ENCODE results near the gene ABCA1.
"Not testable (repeated sequence)": the region's sequence is repeated elsewhere in the genome, so short reads cannot be mapped to it uniquely, and the experiment has no call there.

Gene ABCA1

GRCh38 chr9:104855807-104856206, 72.1 kb downstream of the ABCA1 start:
- no peak for DNase-seq (ENCODE audit: low read depth)
- no peak overlapping the region for H3K4me3 ChIP-seq (ENCODE audit: low read length)
- TF ChIP-seq CTCF (IDR thresholded peaks at IDR 0.05; ENCODE audit: insufficient read depth, low read depth, low read length, missing control alignments) = no peak

GRCh38 chr9:104855258-104855657, 72.7 kb downstream of the ABCA1 start:
- not testable (repeated sequence) for H3K4me3 ChIP-seq (ENCODE audit: low read length)
- peak; percentile 51 for DNase-seq (ENCODE audit: low read depth)

- DNase-seq (ENCODE audit: low read depth) = peak; percentile 93
- no peak for TF ChIP-seq CTCF (IDR thresholded peaks at IDR 0.05; ENCODE audit: insufficient read depth, low read depth, low read length, missing control alignments)
- no peak overlapping the region for H3K4me3 ChIP-seq (ENCODE audit: low read length)
These were observed 73.3 kb downstream of the ABCA1 start for GRCh38 chr9:104854613-104855012.

- TF ChIP-seq CTCF (IDR thresholded peaks at IDR 0.05; ENCODE audit: insufficient read depth, low read depth, low read length, missing control alignments) = no peak
- no peak for DNase-seq (ENCODE audit: low read depth)
- H3K4me3 ChIP-seq (ENCODE audit: low read length) = no peak overlapping the region
These were observed 74.3 kb downstream of the ABCA1 start for GRCh38 chr9:104853683-104854082.

GRCh38 chr9:104853159-104853558, 74.8 kb downstream of the ABCA1 start:
- H3K4me3 ChIP-seq (ENCODE audit: low read length) = no peak overlapping the region
- DNase-seq (ENCODE audit: low read depth) = no peak
- TF ChIP-seq CTCF (IDR thresholded peaks at IDR 0.05; ENCODE audit: insufficient read depth, low read depth, low read length, missing control alignments) = no peak

GRCh38 chr9:104851546-104851920, 76.4 kb downstream of the ABCA1 start:
- TF ChIP-seq CTCF (IDR thresholded peaks at IDR 0.05; ENCODE audit: insufficient read depth, low read depth, low read length, missing control alignments) = no peak
- no peak for DNase-seq (ENCODE audit: low read depth)

GRCh38 chr9:104850786-104851545, 77.0 kb downstream of the ABCA1 start:
- TF ChIP-seq CTCF (IDR thresholded peaks at IDR 0.05; ENCODE audit: insufficient read depth, low read depth, low read length, missing control alignments) = no peak
- no peak overlapping the region for H3K4me3 ChIP-seq (ENCODE audit: low read length)
- DNase-seq (ENCODE audit: low read depth) = peak; percentile 56

More at GRCh38 chr9:104851546-104851920, 76.4 kb downstream of the ABCA1 start:
- no peak overlapping the region for H3K4me3 ChIP-seq (ENCODE audit: low read length)

All from epithelial cell of esophagus (primary cell).